Dermis microvascular lymphatic vessel endothelial cell (primary cell): ENCODE results near the gene DHX34. TPM values are rescaled to one million over a fixed set of nuclear protein-coding genes. Genes with fewer than 3 reads are reported as not detected.
"Not testable (repeated sequence)": the region's sequence is repeated elsewhere in the genome, so short reads cannot be mapped to it uniquely, and the experiment has no call there.

ENCODE experiments used
- DNase-seq, 2 donors: peaks; one replicate each; pipeline versions ENCODE4 v3.0.0 to v3.0.0-alpha.2; 2010; ENCODE audit warnings: low read depth in 2 of 2
- total RNA-seq: library from RNA; depleted of rRNA; stranded (reverse); fragments of >200 nt; gene quantifications from 2 replicates; pipeline ENCODE4 v1.2.1, GENCODE V29; 2014

The DHX34 gene
- total RNA-seq, 1 donor from 2014 or later = 5.0 TPM

DNA sequence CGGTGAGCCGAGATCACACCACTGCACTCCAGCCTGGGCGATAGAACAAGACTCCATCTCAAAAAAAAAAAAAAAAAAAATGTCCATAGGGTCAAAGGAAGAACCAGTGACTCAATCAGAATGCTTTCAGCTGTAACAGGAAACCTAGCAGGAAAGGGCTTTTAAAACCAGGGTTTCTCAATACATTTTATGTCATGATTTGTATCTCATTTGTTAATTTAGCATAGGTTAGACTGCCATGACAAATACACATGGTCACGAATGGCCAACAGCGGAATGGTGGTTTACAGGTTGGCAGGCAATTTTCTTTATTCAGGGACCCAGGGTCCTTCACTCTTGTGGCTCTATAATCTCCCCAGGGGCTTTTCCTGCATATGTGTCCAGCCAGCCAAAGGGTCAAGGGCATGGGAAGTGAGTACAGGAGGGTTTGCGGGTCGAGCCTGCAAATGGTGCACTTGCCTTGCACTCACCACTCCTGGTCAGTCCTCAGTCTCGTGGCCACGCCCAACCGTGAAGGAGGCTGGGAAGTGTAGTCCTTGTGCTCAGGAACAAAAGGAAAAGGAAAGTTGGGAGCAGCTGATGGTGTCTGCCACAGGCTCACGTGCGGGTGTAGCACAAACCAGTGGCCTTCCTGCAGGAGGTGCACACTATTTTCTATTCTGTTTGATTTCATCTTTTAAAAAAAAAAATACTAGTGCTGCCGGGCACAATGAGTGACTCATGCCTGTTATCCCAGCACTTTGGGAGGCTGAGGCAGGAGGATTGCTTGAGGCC lies 14.8 kb downstream of the DHX34 start:
- DNase-seq = peak; percentile 63 to 77

- DNase-seq = not testable (repeated sequence)
These were observed 16.3 kb downstream of the DHX34 start for GRCh38 chr19:47365455-47365854.

- no peak for DNase-seq
These were observed 21.0 kb downstream of the DHX34 start for GRCh38 chr19:47370045-47370611.

- DNase-seq = no peak
These were observed 22.1 kb downstream of the DHX34 start for GRCh38 chr19:47371261-47371660.

DNA sequence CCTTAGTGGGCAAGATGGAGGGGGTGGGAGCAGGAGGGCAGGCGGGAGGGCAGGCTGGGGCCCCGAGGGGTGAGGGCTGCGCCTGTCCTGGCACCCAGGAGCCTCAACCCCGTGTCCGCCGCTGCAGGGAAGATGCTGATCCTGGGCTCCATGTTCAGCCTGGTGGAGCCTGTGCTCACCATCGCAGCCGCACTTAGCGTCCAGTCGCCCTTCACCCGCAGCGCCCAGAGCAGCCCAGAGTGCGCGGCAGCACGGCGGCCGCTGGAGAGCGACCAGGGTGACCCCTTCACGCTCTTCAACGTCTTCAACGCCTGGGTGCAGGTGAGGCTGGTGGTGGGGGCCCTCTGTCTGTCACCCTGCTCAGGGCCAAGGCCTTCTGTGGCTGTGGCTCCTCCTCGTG lies 23.5 kb downstream of the DHX34 start:
- no peak for DNase-seq

GRCh38 chr19:47373246-47374240 lies 24.4 kb downstream of the DHX34 start:
- no peak for DNase-seq

- no peak for DNase-seq
These were observed 26.0 kb downstream of the DHX34 start for GRCh38 chr19:47374876-47375693.

DNA sequence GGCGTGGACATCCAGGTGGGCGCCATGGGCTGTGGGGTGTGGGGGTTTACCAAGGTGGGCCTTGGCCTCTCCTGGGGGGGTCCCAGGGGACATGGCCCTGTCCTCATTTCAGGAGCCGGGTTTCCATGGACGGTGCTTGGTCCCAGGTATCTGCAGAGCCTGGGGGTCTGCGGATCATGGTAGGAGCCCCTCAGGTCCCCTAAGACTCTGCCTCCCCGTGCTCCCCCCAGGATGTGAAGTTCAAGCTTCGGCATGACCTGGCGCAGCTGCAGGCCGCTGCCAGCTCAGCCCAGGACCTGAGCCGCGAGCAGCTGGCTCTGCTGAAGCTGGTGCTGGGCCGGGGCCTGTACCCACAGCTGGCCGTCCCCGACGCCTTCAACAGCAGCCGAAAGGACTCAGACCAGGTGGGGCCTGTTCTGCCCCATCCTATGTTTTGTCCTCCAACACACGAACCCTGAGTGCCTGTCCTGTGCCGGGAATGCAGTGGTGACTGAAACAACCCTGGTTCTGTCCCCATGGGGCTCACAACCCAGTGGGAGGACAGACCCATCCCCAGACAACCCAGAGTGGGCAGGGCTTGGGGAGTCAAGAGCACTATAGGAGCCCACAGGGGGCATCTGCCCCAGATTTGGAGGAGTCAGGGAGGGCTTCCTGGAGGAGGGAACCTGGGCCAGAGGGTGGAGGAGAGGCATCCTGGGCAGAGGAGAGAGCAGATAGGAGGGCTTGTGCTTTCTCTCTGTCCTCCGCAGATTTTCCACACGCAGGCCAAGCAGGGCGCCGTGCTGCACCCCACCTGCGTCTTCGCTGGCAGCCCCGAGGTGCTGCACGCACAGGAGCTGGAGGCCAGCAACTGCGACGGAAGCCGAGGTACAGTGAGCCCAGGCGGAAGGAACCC lies 26.8 kb downstream of the DHX34 start:
- no peak for DNase-seq

DNA sequence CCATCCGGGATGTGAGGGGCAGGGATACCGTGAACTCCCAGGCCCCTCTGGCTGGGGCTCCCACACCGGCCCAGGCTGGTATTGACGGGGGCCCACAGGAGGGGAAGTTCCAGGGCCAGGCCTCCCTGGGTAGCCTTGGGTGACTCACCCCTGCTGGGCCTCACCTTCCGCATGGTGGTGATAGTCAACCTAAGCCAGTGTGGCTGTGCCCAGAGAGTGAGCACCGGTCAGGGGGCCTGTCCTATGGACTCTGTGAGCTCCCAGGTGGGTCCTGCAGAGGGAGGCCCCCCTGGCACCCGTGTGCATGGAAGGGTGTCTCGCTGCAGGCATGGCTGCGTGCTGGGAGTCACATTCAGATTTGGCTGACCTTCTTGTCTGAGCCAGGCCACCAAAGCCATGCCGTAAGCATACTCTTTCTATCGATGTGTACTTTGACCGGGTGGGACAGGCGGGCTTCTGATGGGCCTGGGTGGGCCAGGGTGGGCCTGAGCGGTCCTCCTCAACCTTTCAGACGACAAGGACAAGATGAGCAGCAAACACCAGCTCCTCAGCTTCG lies 27.6 kb downstream of the DHX34 start:
- no peak for DNase-seq

GRCh38 chr19:47377208-47377701 lies 28.1 kb downstream of the DHX34 start:
- no peak for DNase-seq

- no peak for DNase-seq
These were observed 28.7 kb downstream of the DHX34 start for GRCh38 chr19:47377801-47378200.

- no peak for DNase-seq
These were observed 29.1 kb downstream of the DHX34 start for GRCh38 chr19:47378246-47378645.

GRCh38 chr19:47379381-47379938 lies 30.3 kb downstream of the DHX34 start:
- no peak for DNase-seq

DNA sequence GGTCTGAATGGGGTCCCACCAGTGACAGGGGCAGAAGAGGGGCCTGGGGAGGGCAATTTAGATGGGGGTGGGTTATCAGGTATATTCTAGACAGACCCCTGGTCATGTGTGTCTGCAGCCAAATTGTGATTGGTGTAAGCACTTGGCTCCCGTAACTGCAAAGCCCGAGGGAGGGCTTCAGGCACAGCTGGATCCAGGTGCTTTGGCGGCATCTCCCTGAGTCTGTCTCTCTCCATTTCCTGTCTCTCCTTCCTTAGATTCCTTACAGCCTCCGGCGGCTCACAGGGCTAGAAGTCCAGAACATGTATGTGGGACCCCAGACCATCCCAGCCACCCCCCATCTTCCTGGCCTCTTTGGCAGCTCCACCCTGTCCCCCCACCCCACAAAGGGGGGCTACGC lies 31.4 kb downstream of the DHX34 start:
- no peak for DNase-seq

GRCh38 chr19:47381121-47381520 lies 32.0 kb downstream of the DHX34 start:
- DNase-seq = no peak

- no peak for DNase-seq
These were observed 32.7 kb downstream of the DHX34 start for GRCh38 chr19:47381653-47382279.

GRCh38 chr19:47383890-47384289 lies 34.8 kb downstream of the DHX34 start:
- not testable (repeated sequence) for DNase-seq

DNA sequence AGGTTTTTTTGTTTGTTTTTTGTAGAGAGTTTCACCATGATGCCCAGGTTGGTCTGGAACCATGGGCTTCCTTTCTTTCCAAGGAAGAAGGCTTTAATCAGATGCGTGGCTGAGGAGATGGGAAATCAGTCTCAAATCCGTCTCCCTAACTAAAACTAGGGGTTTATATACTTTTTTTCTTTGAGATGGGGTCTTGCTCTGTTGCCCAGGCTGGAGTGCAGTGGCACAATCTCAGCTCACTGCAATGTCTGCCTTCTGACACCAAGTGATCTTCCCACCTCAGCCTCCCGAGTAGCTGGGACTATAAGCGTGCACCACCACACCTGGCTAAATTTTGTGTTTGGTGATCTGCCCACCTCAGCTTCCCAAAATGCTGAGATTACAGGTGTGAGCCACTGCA lies 35.4 kb downstream of the DHX34 start:
- DNase-seq = not testable (repeated sequence)

- not testable (repeated sequence) for DNase-seq
These were observed 37.5 kb downstream of the DHX34 start for GRCh38 chr19:47386582-47386981.
